ENCODE measurements around the gene CEBPB. TPM values are rescaled to one million over a fixed set of nuclear protein-coding genes. Genes with fewer than 3 reads are reported as not detected.

Gene CEBPB
- total and polyA plus RNA-seq, 4 donors = 5.3 to 8.3 (median 5.5) TPM

DNA sequence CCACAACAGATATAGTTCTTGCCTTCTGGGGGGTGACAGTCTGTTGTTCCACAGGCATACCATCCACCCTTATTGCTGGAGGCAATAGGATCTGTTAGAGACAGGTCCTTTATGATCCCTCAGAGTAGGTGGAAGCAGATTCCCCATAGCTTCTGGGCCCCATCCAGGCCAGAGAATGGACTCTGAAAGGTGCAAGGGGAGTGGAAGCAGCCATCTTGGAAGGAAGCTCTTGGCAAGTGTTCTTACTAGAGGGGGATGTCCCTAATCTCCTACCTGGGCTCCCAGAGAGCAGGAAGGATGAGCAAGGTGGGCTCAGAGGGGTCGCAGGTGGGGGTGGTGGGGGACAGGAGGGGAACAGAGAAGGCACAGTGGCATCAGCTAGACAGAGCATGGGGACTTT, 33.4 kb downstream of the CEBPB start:
- H3K27ac ChIP-seq (ENCODE audit: low read depth, low read length) = no peak overlapping the region
- no peak overlapping the region for H3K4me3 ChIP-seq (ENCODE audit: low read depth, low read length)
- no peaks in the 10 kb centered on the region for H3K9me3 ChIP-seq (ENCODE audit: control insufficient read depth, insufficient read depth, low read length)
- H3K4me1 ChIP-seq (ENCODE audit: control insufficient read depth, insufficient read depth, low read length) = peaks cover 11% of the 10 kb centered on the region
- 83% methylated on average over 1 of the region's 1 CpG for WGBS (ENCODE audit: insufficient coverage)
- H3K27me3 ChIP-seq (ENCODE audit: control insufficient read depth, insufficient read depth, low read length) = no peaks in the 10 kb centered on the region
- H3K36me3 ChIP-seq (ENCODE audit: control insufficient read depth, insufficient read depth, low read length) = no peaks in the 10 kb centered on the region
- no peak for DNase-seq (ENCODE audit: low read depth in 4 of 6, low spot score in 6 of 6)

DNA sequence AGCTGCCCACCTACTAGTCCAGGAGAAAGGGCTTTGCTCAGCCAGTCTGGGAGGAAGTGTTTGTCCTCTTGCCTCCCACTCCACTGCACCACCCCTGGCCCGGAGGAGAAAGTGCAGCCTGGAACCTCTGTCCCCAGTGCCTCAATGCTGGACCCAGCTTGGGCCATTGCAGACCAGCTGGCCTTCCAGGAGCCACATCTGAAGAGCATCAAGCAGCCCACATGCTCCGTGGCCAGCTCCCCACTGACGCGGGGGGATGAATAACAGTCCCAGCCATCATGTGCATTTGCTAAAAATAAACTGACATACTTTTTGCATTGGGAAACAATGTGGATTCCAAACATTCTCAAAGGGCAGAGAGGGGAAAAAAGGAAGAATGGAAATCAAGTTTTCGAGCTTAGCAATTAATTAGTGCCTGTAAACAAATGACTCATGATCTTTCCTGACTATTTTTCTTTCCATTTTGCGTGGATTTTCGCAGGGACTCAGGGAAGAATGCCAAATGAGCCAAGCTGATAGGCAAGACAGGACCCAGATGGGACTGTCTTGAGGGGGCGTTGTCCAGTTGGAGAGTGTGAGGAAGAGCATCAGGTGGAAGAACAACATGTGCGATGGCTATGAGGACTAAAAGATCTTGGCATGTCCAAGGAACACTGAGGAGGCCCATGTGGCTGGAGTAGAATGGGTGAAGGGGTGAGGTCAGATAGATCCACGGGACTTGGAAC, 34.1 kb downstream of the CEBPB start:
- Histone ChIP-seq H3K4me3 (ENCODE audit: low read depth, low read length) (no peak overlapping the region), H3K27me3 (ENCODE audit: control insufficient read depth, insufficient read depth, low read length) (no peaks in the 10 kb centered on the region), H3K36me3 (ENCODE audit: control insufficient read depth, insufficient read depth, low read length) (no peaks in the 10 kb centered on the region), H3K27ac (ENCODE audit: low read depth, low read length) (no peak overlapping the region), H3K4me1 (ENCODE audit: control insufficient read depth, insufficient read depth, low read length) (peaks cover 11% of the 10 kb centered on the region), H3K9me3 (ENCODE audit: control insufficient read depth, insufficient read depth, low read length) (no peaks in the 10 kb centered on the region)
- WGBS (ENCODE audit: insufficient coverage) = 80% methylated on average over 6 of the region's 10 CpGs
- peak in 1 of 6 donors; percentile 17 for DNase-seq (ENCODE audit: low read depth in 4 of 6, low spot score in 6 of 6)

DNA sequence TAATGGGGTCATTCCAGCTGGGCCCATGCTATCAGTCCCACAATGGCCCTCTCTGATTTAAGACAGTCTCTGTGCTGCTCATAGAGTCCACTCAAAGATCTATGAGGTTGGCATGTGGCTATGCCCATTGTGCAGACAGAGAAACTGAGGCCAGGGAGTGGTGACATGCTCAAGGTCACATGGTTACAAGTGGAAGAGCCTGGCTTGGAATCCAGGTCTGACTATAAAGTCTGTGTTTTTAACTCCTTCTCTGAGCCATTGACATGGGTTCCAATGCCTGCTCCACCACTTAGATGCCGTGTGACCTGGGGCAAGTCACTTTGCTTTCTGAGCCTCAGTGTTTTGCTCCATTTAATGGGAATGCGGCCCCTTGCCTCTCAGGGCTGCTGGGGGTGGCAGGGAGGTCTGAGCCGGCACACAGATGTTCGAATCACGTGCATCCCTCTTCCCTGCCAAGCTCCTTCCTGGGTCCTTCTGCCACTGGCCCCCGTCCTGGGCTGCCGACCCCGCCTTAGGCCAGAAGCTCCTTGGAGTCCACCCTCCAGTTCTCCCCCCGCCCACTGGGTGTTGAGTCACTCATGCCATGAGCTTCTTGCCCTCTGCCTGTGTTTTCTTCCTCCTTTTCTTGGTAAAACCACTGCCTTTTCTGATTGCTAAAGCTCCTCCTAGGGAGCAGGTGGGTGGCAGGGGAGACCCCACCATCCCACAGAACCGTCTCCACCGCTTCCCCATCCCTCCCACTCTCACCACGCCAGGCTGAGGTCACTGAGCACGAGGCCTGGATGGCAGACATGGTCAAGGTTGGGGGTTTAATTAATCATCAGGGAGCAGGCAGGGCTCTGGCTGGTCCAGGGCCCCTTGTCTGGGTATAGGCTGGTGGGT, 35.7 kb downstream of the CEBPB start:
- DNase-seq (ENCODE audit: low read depth in 4 of 6, low spot score in 6 of 6) = no peak
- 86% methylated on average over 9 of the region's 13 CpGs for WGBS (ENCODE audit: insufficient coverage)
- peaks cover 11% of the 10 kb centered on the region for H3K4me1 ChIP-seq (ENCODE audit: control insufficient read depth, insufficient read depth, low read length)
- no peak overlapping the region for H3K4me3 ChIP-seq (ENCODE audit: low read depth, low read length)
- no peaks in the 10 kb centered on the region for H3K36me3 ChIP-seq (ENCODE audit: control insufficient read depth, insufficient read depth, low read length)
- H3K27ac ChIP-seq (ENCODE audit: low read depth, low read length) = no peak overlapping the region
- H3K27me3 ChIP-seq (ENCODE audit: control insufficient read depth, insufficient read depth, low read length) = no peaks in the 10 kb centered on the region
- H3K9me3 ChIP-seq (ENCODE audit: control insufficient read depth, insufficient read depth, low read length) = no peaks in the 10 kb centered on the region

DNA sequence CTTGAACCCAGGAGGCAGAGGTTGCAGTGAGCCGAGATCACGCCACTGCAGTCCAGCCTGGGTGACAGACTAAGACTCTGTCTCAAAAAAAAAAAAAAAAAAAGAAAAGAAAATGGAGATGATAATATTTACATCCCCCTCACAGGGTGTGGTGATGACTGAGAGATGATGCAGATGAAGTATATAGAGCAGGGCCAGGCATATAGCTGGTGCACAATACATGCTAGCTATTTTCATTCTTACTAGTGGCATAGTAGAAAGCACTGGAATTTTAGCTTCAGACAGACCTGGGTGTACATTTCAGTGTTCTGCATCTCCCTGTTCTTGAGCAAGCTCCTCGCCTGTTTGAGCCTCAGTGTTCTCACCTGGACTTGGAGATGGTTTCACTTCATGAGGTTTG, 36.9 kb downstream of the CEBPB start:
- peaks cover 11% of the 10 kb centered on the region for H3K4me1 ChIP-seq (ENCODE audit: control insufficient read depth, insufficient read depth, low read length)
- WGBS (ENCODE audit: insufficient coverage) = 100% methylated on average over 1 of the region's 3 CpGs
- no peaks in the 10 kb centered on the region for H3K27me3 ChIP-seq (ENCODE audit: control insufficient read depth, insufficient read depth, low read length)
- H3K27ac ChIP-seq (ENCODE audit: low read depth, low read length) = no peak overlapping the region
- H3K36me3 ChIP-seq (ENCODE audit: control insufficient read depth, insufficient read depth, low read length) = no peaks in the 10 kb centered on the region
- H3K4me3 ChIP-seq (ENCODE audit: low read depth, low read length) = no peak overlapping the region
- no peak for DNase-seq (ENCODE audit: low read depth in 4 of 6, low spot score in 6 of 6)
- H3K9me3 ChIP-seq (ENCODE audit: control insufficient read depth, insufficient read depth, low read length) = no peaks in the 10 kb centered on the region

DNA sequence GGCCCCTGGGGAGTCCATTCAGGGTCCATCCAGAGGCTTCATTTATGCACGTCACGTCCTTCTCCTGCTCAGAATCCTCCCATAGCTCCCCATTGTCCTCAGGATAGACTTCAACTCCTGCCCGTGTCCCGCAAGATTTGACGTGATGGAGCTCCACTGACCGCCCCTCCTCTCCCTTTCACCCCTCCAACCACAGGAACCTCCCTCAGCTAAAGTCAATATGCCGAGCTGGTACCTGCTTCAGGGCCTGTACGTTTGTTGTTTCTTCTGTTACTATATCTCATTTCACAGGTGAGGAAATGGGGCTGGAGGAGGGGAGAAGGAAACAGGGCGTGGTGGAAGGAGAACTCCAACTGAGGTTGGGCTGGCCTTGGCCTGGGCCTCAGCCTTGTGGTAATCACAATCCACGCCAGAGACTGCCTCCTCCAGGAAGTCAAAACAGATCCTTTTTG, 38.6 kb downstream of the CEBPB start:
- 89% methylated on average over 6 of the region's 10 CpGs for WGBS (ENCODE audit: insufficient coverage)
- Histone ChIP-seq H3K9me3 (ENCODE audit: control insufficient read depth, insufficient read depth, low read length) (no peaks in the 10 kb centered on the region), H3K27ac (ENCODE audit: low read depth, low read length) (no peak overlapping the region)

DNA sequence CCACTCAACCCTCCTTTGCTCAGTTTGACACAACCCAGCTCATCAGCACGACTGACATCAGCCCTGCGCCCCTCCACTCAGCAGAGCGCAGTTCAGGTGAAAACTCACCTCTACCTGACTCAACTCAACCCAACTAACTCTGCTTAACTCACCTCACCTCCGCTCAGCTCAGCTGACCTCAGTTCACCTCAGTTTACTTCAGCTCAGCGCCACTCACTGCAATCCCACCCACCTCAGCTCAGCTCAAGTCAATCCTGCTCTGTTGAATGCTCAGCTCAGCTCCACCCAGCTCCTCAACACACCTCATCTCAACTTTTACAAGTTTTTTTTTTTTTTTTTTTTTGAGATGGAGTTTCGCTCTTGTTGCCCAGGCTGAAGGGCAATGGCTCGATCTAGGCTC, 39.6 kb downstream of the CEBPB start:
- H3K36me3 ChIP-seq (ENCODE audit: control insufficient read depth, insufficient read depth, low read length) = no peaks in the 10 kb centered on the region
- WGBS (ENCODE audit: insufficient coverage) = 93% methylated on average over 6 of the region's 7 CpGs
- H3K27me3 ChIP-seq (ENCODE audit: control insufficient read depth, insufficient read depth, low read length) = no peaks in the 10 kb centered on the region
- no peak overlapping the region for H3K4me3 ChIP-seq (ENCODE audit: low read depth, low read length)
- H3K27ac ChIP-seq (ENCODE audit: low read depth, low read length) = no peak overlapping the region
- H3K9me3 ChIP-seq (ENCODE audit: control insufficient read depth, insufficient read depth, low read length) = no peaks in the 10 kb centered on the region
- H3K4me1 ChIP-seq (ENCODE audit: control insufficient read depth, insufficient read depth, low read length) = peaks cover 14% of the 10 kb centered on the region
- no peak for DNase-seq (ENCODE audit: low read depth in 4 of 6, low spot score in 6 of 6)

More for the DNA sequence above, 38.6 kb downstream of the CEBPB start:
- DNase-seq (ENCODE audit: low read depth in 4 of 6, low spot score in 6 of 6) = no peak
- H3K36me3 ChIP-seq (ENCODE audit: control insufficient read depth, insufficient read depth, low read length) = no peaks in the 10 kb centered on the region
- H3K4me3 ChIP-seq (ENCODE audit: low read depth, low read length) = no peak overlapping the region
- peaks cover 19% of the 10 kb centered on the region for H3K4me1 ChIP-seq (ENCODE audit: control insufficient read depth, insufficient read depth, low read length)
- H3K27me3 ChIP-seq (ENCODE audit: control insufficient read depth, insufficient read depth, low read length) = no peaks in the 10 kb centered on the region

DNA sequence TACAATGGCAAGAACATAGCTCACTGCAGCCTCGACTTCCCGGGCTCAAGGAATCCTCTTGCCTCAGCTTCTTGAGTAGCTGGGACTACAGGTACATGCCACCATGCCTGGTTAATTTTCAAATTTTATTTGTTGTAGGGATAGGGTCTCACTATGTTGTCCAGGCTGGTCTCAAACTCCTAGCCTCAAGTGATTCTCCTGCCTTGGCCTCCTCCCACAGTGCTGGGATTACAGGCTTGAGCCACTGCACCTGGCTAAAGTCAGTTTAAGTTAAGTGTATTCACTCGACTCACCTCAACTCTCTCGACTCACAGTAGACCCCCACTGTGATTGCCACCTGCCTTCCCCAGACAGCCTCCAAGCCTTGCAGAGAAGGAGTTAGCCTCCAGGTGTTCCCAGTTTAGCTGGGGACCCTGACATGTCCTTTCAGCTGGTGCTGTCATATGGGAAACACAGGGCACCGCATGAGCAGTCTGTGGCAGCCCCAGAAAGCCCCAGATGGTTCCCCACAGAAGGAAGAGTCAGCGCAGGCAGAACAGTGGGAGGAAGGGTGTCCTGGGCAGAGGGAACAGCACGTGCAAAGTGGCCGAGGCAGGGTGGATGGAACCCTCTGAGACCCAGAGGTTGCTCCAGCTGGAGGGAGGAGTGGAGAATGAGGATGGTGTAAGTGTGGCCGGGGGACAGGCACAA, 40.4 kb downstream of the CEBPB start:
- Histone ChIP-seq H3K9me3 (ENCODE audit: control insufficient read depth, insufficient read depth, low read length) (no peaks in the 10 kb centered on the region), H3K27me3 (ENCODE audit: control insufficient read depth, insufficient read depth, low read length) (no peaks in the 10 kb centered on the region), H3K36me3 (ENCODE audit: control insufficient read depth, insufficient read depth, low read length) (no peaks in the 10 kb centered on the region), H3K4me1 (ENCODE audit: control insufficient read depth, insufficient read depth, low read length) (peaks cover 14% of the 10 kb centered on the region), H3K4me3 (ENCODE audit: low read depth, low read length) (no peak overlapping the region), H3K27ac (ENCODE audit: low read depth, low read length) (no peak overlapping the region)
- 86% methylated on average over 9 of the region's 9 CpGs for WGBS (ENCODE audit: insufficient coverage)
- DNase-seq (ENCODE audit: low read depth in 4 of 6, low spot score in 6 of 6) = no peak

DNA sequence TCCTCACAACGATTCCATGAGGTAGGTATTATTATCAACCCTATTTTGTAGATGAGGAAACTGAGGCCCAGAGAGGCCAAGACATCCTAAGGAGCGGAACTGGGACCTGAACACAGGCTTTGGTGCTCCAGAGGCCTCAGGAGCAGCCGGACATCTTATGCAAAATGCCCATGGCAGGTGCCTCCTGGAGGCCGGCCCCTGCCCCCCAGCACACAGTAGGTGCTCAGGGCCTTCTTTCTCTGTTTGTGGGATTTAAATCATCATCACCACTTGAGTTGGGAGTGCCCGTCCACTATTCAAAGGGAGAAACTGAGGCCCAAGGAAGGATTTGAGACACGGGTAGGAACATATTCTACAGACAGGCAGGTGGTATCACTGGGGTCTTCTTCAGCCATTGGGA, 41.2 kb downstream of the CEBPB start:
- WGBS (ENCODE audit: insufficient coverage) = 87% methylated on average over 5 of the region's 6 CpGs
- Histone ChIP-seq H3K27ac (ENCODE audit: low read depth, low read length) (no peak overlapping the region), H3K4me1 (ENCODE audit: control insufficient read depth, insufficient read depth, low read length) (peaks cover 8% of the 10 kb centered on the region), H3K9me3 (ENCODE audit: control insufficient read depth, insufficient read depth, low read length) (no peaks in the 10 kb centered on the region), H3K27me3 (ENCODE audit: control insufficient read depth, insufficient read depth, low read length) (no peaks in the 10 kb centered on the region), H3K4me3 (ENCODE audit: low read depth, low read length) (no peak overlapping the region), H3K36me3 (ENCODE audit: control insufficient read depth, insufficient read depth, low read length) (no peaks in the 10 kb centered on the region)
- DNase-seq (ENCODE audit: low read depth in 4 of 6, low spot score in 6 of 6) = no peak

DNA sequence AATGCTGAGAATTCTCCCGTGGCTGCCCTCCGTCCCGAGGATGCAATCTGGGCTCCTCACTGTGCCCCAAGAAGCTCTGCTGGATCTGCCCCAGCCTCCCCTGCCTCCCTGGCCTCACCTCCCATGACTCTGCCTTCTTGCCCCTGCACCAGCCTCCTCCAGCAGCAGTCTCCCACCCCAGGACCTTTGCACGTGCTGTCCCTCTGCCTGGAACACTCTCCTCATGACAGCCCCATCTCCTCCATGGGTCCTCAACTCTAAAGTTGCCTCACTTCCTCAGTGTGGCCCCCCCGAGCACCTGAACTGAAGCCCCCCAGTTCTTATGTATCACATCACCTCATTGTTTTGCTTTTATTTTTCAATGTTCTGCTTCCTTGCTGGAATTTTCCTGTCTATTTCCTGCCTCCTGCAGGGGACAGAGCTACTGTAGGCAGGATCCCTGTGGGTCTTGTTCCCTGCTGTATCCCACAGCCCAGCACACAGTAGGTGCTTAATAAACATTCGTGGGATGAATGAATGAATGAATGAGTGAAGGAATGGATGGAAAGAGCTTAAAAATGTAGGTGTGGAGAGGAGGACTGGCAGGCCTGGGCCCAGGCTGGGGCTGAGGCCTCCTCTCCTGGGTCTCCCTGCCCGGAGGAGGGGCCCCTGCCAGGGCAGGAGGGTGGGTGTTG, 42.2 kb downstream of the CEBPB start:
- H3K27ac ChIP-seq (ENCODE audit: low read depth, low read length) = no peak overlapping the region
- 82% methylated on average over 6 of the region's 7 CpGs for WGBS (ENCODE audit: insufficient coverage)
- H3K4me1 ChIP-seq (ENCODE audit: control insufficient read depth, insufficient read depth, low read length) = peaks cover 8% of the 10 kb centered on the region
- no peak overlapping the region for H3K4me3 ChIP-seq (ENCODE audit: low read depth, low read length)
- H3K36me3 ChIP-seq (ENCODE audit: control insufficient read depth, insufficient read depth, low read length) = no peaks in the 10 kb centered on the region
- no peak for DNase-seq (ENCODE audit: low read depth in 4 of 6, low spot score in 6 of 6)
- no peaks in the 10 kb centered on the region for H3K27me3 ChIP-seq (ENCODE audit: control insufficient read depth, insufficient read depth, low read length)
- H3K9me3 ChIP-seq (ENCODE audit: control insufficient read depth, insufficient read depth, low read length) = no peaks in the 10 kb centered on the region

Measured in spinal cord (tissue), 10 donors.